DMS114 treated with DMSO at 0.1 percent for 48 hours (cell line): ENCODE measurements around the gene KIF5A.
"Not testable (repeated sequence)": the region's sequence is repeated elsewhere in the genome, so short reads cannot be mapped to it uniquely, and the experiment has no call there.

Experiments used
- DNase-seq: peaks from one replicate; lab custom pipeline; 2025; ENCODE audit not compliant: unreplicated experiment; lab: John Stamatoyannopoulos, UW

Gene KIF5A

GRCh38 chr12:57581802-57582201 is 32.0 kb downstream of the KIF5A start:
- DNase-seq = no peak

- DNase-seq = no peak
Measured at GRCh38 chr12:57582440-57582839, 32.6 kb downstream of the KIF5A start.

- DNase-seq = peak; percentile 82
Measured at GRCh38 chr12:57583008-57583831, 33.4 kb downstream of the KIF5A start.

GRCh38 chr12:57584050-57584449 is 34.2 kb downstream of the KIF5A start:
- no peak for DNase-seq

GRCh38 chr12:57584690-57585089 is 34.8 kb downstream of the KIF5A start:
- DNase-seq = no peak

GRCh38 chr12:57585156-57585555 is 35.3 kb downstream of the KIF5A start:
- DNase-seq = no peak

GRCh38 chr12:57586128-57586527 is 36.3 kb downstream of the KIF5A start:
- no peak for DNase-seq

GRCh38 chr12:57586832-57587429 is 37.1 kb downstream of the KIF5A start:
- no peak for DNase-seq

GRCh38 chr12:57588951-57589610 is 39.2 kb downstream of the KIF5A start:
- DNase-seq = not testable (repeated sequence)

GRCh38 chr12:57590479-57590863 is 40.6 kb downstream of the KIF5A start:
- DNase-seq = no peak

- DNase-seq = peak; percentile 52
Measured at GRCh38 chr12:57590864-57591781, 41.3 kb downstream of the KIF5A start, which contains the start of gene PIP4K2C. PIP4K2C (plus strand) TSS chr12:57591192; CDS start chr12:57591290, 98 bp downstream.

- DNase-seq = no peak
Measured at GRCh38 chr12:57591782-57592325, 42.0 kb downstream of the KIF5A start.

- DNase-seq = no peak
Measured at GRCh38 chr12:57592551-57593165, 42.8 kb downstream of the KIF5A start.

- no peak for DNase-seq
Measured at GRCh38 chr12:57593187-57593586, 43.3 kb downstream of the KIF5A start.

- no peak for DNase-seq
Measured at GRCh38 chr12:57600395-57600794, 50.6 kb downstream of the KIF5A start.

GRCh38 chr12:57602544-57602943 is 52.7 kb downstream of the KIF5A start:
- DNase-seq = no peak

- DNase-seq = no peak
Measured at GRCh38 chr12:57603324-57603723, 53.5 kb downstream of the KIF5A start.

GRCh38 chr12:57603815-57604453 is 54.1 kb downstream of the KIF5A start:
- DNase-seq = no peak

- no peak for DNase-seq
Measured at GRCh38 chr12:57604454-57604991, 54.7 kb downstream of the KIF5A start, which contains the start of gene DTX3. DTX3 (plus strand) TSS chr12:57604824; CDS start chr12:57606518, 1,694 bp downstream.
